CD14-positive monocyte (primary cell): ENCODE data around the gene PPFIBP1. TPM values are rescaled to one million over a fixed set of nuclear protein-coding genes. Genes with fewer than 3 reads are reported as not detected.

Experiments
- DNase-seq, 3 donors: peaks; one replicate each; pipeline ENCODE4 v3.0.0-alpha.2; 2011 to 2022
- H2AFZ ChIP-seq: 2 replicates; pipeline ENCODE4 v1.6.0; 2012; ENCODE audit warnings: mild to moderate bottlenecking, low read depth, low read length, inconsistent platforms; ENCODE audit not compliant: insufficient read depth, poor library complexity, severe bottlenecking
- H3K27ac ChIP-seq, 2 donors: 1 replicate in 1 of 2; 2 replicates in 1 of 2; pipeline ENCODE4 v1.5.1; 2012 to 2013; ENCODE audit warnings: low read length in 2 of 2, control low read depth in 1 of 2, inconsistent platforms in 1 of 2, low read depth in 1 of 2, mild to moderate bottlenecking in 1 of 2
- H3K27me3 ChIP-seq, 2 donors: one replicate each; pipeline versions ENCODE4 v1.6.0 to v1.6.1; 2011 to 2013; ENCODE audit warnings: low read length in 2 of 2; ENCODE audit not compliant: control insufficient read depth in 2 of 2, insufficient read depth in 2 of 2
- H3K36me3 ChIP-seq, 2 donors: replicated peaks in 1 of 2; 1 replicate in 1 of 2; 2 replicates in 1 of 2; pipeline versions ENCODE4 v1.5.1 to v1.6.1; 2012 to 2013; ENCODE audit warnings: low read length in 2 of 2, control low read depth in 1 of 2, inconsistent platforms in 1 of 2, mild to moderate bottlenecking in 1 of 2; ENCODE audit not compliant: insufficient read depth in 2 of 2, control insufficient read depth in 1 of 2
- H3K4me1 ChIP-seq, 2 donors: 1 replicate in 1 of 2; 2 replicates in 1 of 2; pipeline versions ENCODE4 v1.5.1 to v1.6.1; 2012 to 2013; ENCODE audit warnings: low read length in 2 of 2, control low read depth in 1 of 2, inconsistent platforms in 1 of 2, mild to moderate bottlenecking in 1 of 2, moderate library complexity in 1 of 2; ENCODE audit not compliant: insufficient read depth in 2 of 2, control insufficient read depth in 1 of 2
- H3K4me2 ChIP-seq: replicated peaks from 2 replicates; pipeline ENCODE3; 2012; ENCODE audit warnings: low read length, moderate library complexity, mild to moderate bottlenecking; ENCODE audit not compliant: poor library complexity, severe bottlenecking; ENCODE audit errors: extremely low read depth
- H3K4me3 ChIP-seq, 3 experiments: fragments of 200-600 bp in 1 of 3; sonication (generic) in 1 of 3; replicated peaks in 1 of 3; 1 replicate in 2 of 3; 2 replicates in 1 of 3; pipeline ENCODE4 v1.5.1; 2011 to 2013; ENCODE audit warnings: low read length in 3 of 3, mild to moderate bottlenecking in 3 of 3, control low read depth in 2 of 3, low read depth in 2 of 3, inconsistent platforms in 1 of 3, moderate library complexity in 1 of 3
- H3K79me2 ChIP-seq: 2 replicates; pipeline ENCODE4 v1.6.0; 2012; ENCODE audit warnings: mild to moderate bottlenecking, control low read depth, inconsistent platforms, low read length, moderate library complexity; ENCODE audit not compliant: insufficient read depth
- H3K9ac ChIP-seq: 2 replicates; pipeline ENCODE4 v1.6.0; 2017; ENCODE audit warnings: low read length, mild to moderate bottlenecking; ENCODE audit not compliant: insufficient read depth, poor library complexity, severe bottlenecking
- H3K9me3 ChIP-seq, 2 donors: replicated peaks in 1 of 2; 1 replicate in 1 of 2; 2 replicates in 1 of 2; pipeline versions ENCODE4 v1.5.1 to v1.6.1; 2012 to 2013; ENCODE audit warnings: low read length in 2 of 2, control low read depth in 1 of 2; ENCODE audit not compliant: control insufficient read depth in 1 of 2, insufficient read depth in 1 of 2
- H4K20me1 ChIP-seq: 2 replicates; pipeline ENCODE4 v1.6.0; 2012; ENCODE audit warnings: mild to moderate bottlenecking, low read length, control low read depth, moderate library complexity; ENCODE audit not compliant: insufficient read depth
- H3K27ac Mint-ChIP-seq, 7 donors: one replicate each; pipeline ENCODE4 v1.8.0; 2020; ENCODE audit warnings: mild to moderate bottlenecking in 7 of 7, mixed read lengths in 7 of 7, moderate library complexity in 6 of 7, inconsistent platforms in 2 of 7
- H3K27me3 Mint-ChIP-seq, 3 donors: one replicate each; pipeline ENCODE4 v1.8.0; 2021 to 2022; ENCODE audit warnings: low read depth in 3 of 3, mild to moderate bottlenecking in 3 of 3, mixed read lengths in 3 of 3, moderate library complexity in 3 of 3, inconsistent platforms in 1 of 3
- H3K36me3 Mint-ChIP-seq, 2 donors: one replicate each; pipeline ENCODE4 v1.8.0; 2020; ENCODE audit warnings: mixed read lengths in 2 of 2, inconsistent platforms in 1 of 2, mild to moderate bottlenecking in 1 of 2
- H3K4me1 Mint-ChIP-seq: one replicate; pipeline ENCODE4 v1.8.0; 2020; ENCODE audit warnings: mild to moderate bottlenecking, mixed read lengths
- H3K4me3 Mint-ChIP-seq, 2 donors: one replicate each; pipeline ENCODE4 v1.8.0; 2020; ENCODE audit warnings: mild to moderate bottlenecking in 2 of 2, mixed read lengths in 2 of 2, moderate library complexity in 1 of 2
- H3K9me3 Mint-ChIP-seq, 7 donors: one replicate each; pipeline ENCODE4 v1.8.0; 2020 to 2022; ENCODE audit warnings: mixed read lengths in 7 of 7, mild to moderate bottlenecking in 6 of 7, moderate library complexity in 6 of 7, inconsistent platforms in 2 of 7
- CTCF ChIP-seq: fragments of 200-600 bp; IDR thresholded peaks from one replicate; pipeline ENCODE4 v1.8.0; 2022; ENCODE audit warnings: antibody characterized with exemption, mild to moderate bottlenecking
- WGBS: methylation state at CpG from one replicate; pipeline ENCODE4 v1.1.5; 2013; ENCODE audit warnings: missing lambda C conversion rate; ENCODE audit not compliant: insufficient coverage; 5-methylcytosine and 5-hydroxymethylcytosine counted together
- intact Hi-C, 2 donors: fragments of 100-400 bp; cut with micrococcal nuclease; formaldehyde crosslinking; loops; one replicate each; pipeline versions ENCODE4 v1.15.0 to v1.15.1; 2023
- polyA plus RNA-seq, 3 donors: library from polyadenylated mRNA; depleted of rRNA in 1 of 3; unstranded in 2 of 3; stranded (reverse) in 1 of 3; fragments of 300-500 nt in 2 of 3; fragments of >200 nt in 1 of 3; fragmentation: Illumina TruSeq in 2 of 3; gene quantifications; 1 replicate in 2 of 3; 2 replicates in 1 of 3; pipeline ENCODE4 v1.2.3, GENCODE V29; 2012 to 2021

PPFIBP1 gene
- polyA plus RNA-seq, 3 donors, result 0.25 to 0.79 (median 0.53) TPM

GRCh38 chr12:27521981-27522380 is 2.0 kb upstream of the PPFIBP1 start:
- no peak overlapping the region for H3K4me3 ChIP-seq
- Mint-ChIP-seq H3K27me3 (no peaks in the 10 kb centered on the region), H3K4me1 (peaks cover 26% of the 10 kb centered on the region), H3K4me3 (no peak overlapping the region), H3K36me3 (no peaks in the 10 kb centered on the region), H3K9me3 (peaks cover 0 to 2% (median 0%) of the 10 kb centered on the region in 7 donors), H3K27ac (no peak overlapping the region)
- H4K20me1 ChIP-seq, result no peaks in the 10 kb centered on the region
- no peak for TF ChIP-seq CTCF
- intact Hi-C loops, result no loop called here
- no peak overlapping the region for H3K9ac ChIP-seq
- H2AFZ ChIP-seq, result peak overlapping the region; percentile 97
- peaks cover 18 to 23% of the 10 kb centered on the region in 2 donors for H3K4me1 ChIP-seq
- no peak overlapping the region for H3K27ac ChIP-seq
- H3K36me3 ChIP-seq, result no peaks in the 10 kb centered on the region
- 100% methylated on average over 4 of the region's 4 CpGs for WGBS
- H3K27me3 ChIP-seq, result no peaks in the 10 kb centered on the region
- H3K9me3 ChIP-seq, result no peaks in the 10 kb centered on the region
- H3K4me2 ChIP-seq, result no peak overlapping the region
- H3K79me2 ChIP-seq, result no peaks in the 10 kb centered on the region
- no peak for DNase-seq

- Histone ChIP-seq H3K9ac (peak overlapping the region; percentile 61), H3K4me3 (peak overlapping the region; percentile 78 to 98 (median 88)), H3K27ac (peak overlapping the region in 1 of 2 donors; percentile 74), H4K20me1 (no peaks in the 10 kb centered on the region), H3K4me2 (peak overlapping the region; percentile 81), H3K4me1 (peaks cover 18 to 23% of the 10 kb centered on the region in 2 donors), H3K79me2 (no peaks in the 10 kb centered on the region), H3K36me3 (no peaks in the 10 kb centered on the region), H2AFZ (peak overlapping the region; percentile 97), H3K27me3 (no peaks in the 10 kb centered on the region), H3K9me3 (no peaks in the 10 kb centered on the region)
- Mint-ChIP-seq H3K27ac (peak overlapping the region in 6 of 7 donors; percentile 73 to 89 (median 84)), H3K4me3 (peak overlapping the region; percentile 95 to 98), H3K27me3 (peaks cover 0 to 4% (median 0%) of the 10 kb centered on the region in 3 donors), H3K9me3 (peaks cover 0 to 2% (median 0%) of the 10 kb centered on the region in 7 donors), H3K36me3 (no peaks in the 10 kb centered on the region), H3K4me1 (peaks cover 26% of the 10 kb centered on the region)
- intact Hi-C loops, result no loop called here
- WGBS, result no CpG with 5 or more reads among the region's 6 CpGs
- TF ChIP-seq CTCF, result no peak
- DNase-seq, result peak in 1 of 3 donors; percentile 2
Measured at GRCh38 chr12:27523305-27523641, 733 bp upstream of the PPFIBP1 start.
